Activated T-cell treated with anti-CD3 and anti-CD28 coated beads for 48 hours (primary cell): ENCODE measurements around the gene KRTAP12-4.
"Not testable (repeated sequence)": the region's sequence is repeated elsewhere in the genome, so short reads cannot be mapped to it uniquely, and the experiment has no call there.

Experiments
- DNase-seq: peaks from one replicate; pipeline ENCODE4 v3.0.0-alpha.2; 2020; ENCODE audit warnings: low read depth

Gene KRTAP12-4

GRCh38 chr21:44656868-44657267 lies 2.4 kb upstream of the KRTAP12-4 start:
- no peak for DNase-seq

GRCh38 chr21:44653656-44654575 lies 543 bp downstream of the KRTAP12-4 start:
- no peak for DNase-seq

GRCh38 chr21:44653123-44653522 lies 1.3 kb downstream of the KRTAP12-4 start:
- DNase-seq: no peak

GRCh38 chr21:44650973-44651675 lies 3.3 kb downstream of the KRTAP12-4 start:
- no peak for DNase-seq

GRCh38 chr21:44650265-44650972 lies 4.0 kb downstream of the KRTAP12-4 start:
- DNase-seq: no peak

GRCh38 chr21:44649521-44650100 lies 4.8 kb downstream of the KRTAP12-4 start:
- no peak for DNase-seq

- DNase-seq: no peak
These were observed 5.7 kb downstream of the KRTAP12-4 start for GRCh38 chr21:44648557-44649311.

GRCh38 chr21:44647222-44647552 lies 7.3 kb downstream of the KRTAP12-4 start:
- no peak for DNase-seq

GRCh38 chr21:44646366-44647221 lies 7.9 kb downstream of the KRTAP12-4 start, which contains the start of gene KRTAP10-11:
Gene KRTAP10-11 (plus strand): TSS chr21:44646414. CDS start chr21:44646459, 45 bp downstream.
- not testable (repeated sequence) for DNase-seq

GRCh38 chr21:44644878-44645277 lies 9.6 kb downstream of the KRTAP12-4 start:
- DNase-seq: no peak

- DNase-seq: no peak
These were observed 10.6 kb downstream of the KRTAP12-4 start for GRCh38 chr21:44643741-44644310.

- no peak for DNase-seq
These were observed 13.7 kb downstream of the KRTAP12-4 start for GRCh38 chr21:44640761-44641160.

GRCh38 chr21:44639331-44639655 lies 15.2 kb downstream of the KRTAP12-4 start:
- no peak for DNase-seq

GRCh38 chr21:44638506-44639330 lies 15.7 kb downstream of the KRTAP12-4 start:
- not testable (repeated sequence) for DNase-seq

- DNase-seq: not testable (repeated sequence)
These were observed 16.6 kb downstream of the KRTAP12-4 start for GRCh38 chr21:44637851-44638348.

GRCh38 chr21:44637018-44637850 lies 17.2 kb downstream of the KRTAP12-4 start, which contains the start of gene KRTAP10-10:
Gene KRTAP10-10 (plus strand): TSS chr21:44637356. CDS start chr21:44637418, 62 bp downstream.
- DNase-seq: no peak

GRCh38 chr21:44636209-44637017 lies 18.0 kb downstream of the KRTAP12-4 start:
- no peak for DNase-seq
